Frontal cortex (tissue), 4 donors: ENCODE results near the gene SORT1. TPM values are rescaled to one million over a fixed set of nuclear protein-coding genes. Genes with fewer than 3 reads are reported as not detected.
"Not testable (repeated sequence)": the region's sequence is repeated elsewhere in the genome, so short reads cannot be mapped to it uniquely, and the experiment has no call there.

Experiments
- DNase-seq, 2 donors: peaks; one replicate each; pipeline ENCODE4 v3.0.0; 2012; ENCODE audit warnings: low spot score in 2 of 2
- FAIRE-seq: peaks from 2 replicates; lab custom pipeline; 2012; peaks lifted over from hg19 to GRCh38; lab: Jason Lieb, UNC
- total RNA-seq: library from RNA; depleted of rRNA; stranded (reverse); fragments of >200 nt; gene quantifications from one replicate; pipeline ENCODE4 v1.2.3, GENCODE V29; 2014
- donor health status: control.
- donor health status: control.
- donor health status: control.

SORT1 gene
- total RNA-seq, 1 donor from 2014 or later, result 42.8 TPM

GRCh38 chr1:109383854-109384253 is 13.9 kb downstream of the SORT1 start:
- FAIRE-seq, result no peak
- peak in 1 of 2 donors; percentile 29 for DNase-seq

- DNase-seq (no peak), FAIRE-seq (no peak)
Measured at GRCh38 chr1:109383087-109383779, 14.5 kb downstream of the SORT1 start.

- no peak for DNase-seq
- no peak for FAIRE-seq
Measured at GRCh38 chr1:109381573-109381972, 16.1 kb downstream of the SORT1 start.

- DNase-seq, result no peak
- FAIRE-seq, result no peak
Measured at GRCh38 chr1:109379907-109380306, 17.8 kb downstream of the SORT1 start.

GRCh38 chr1:109379422-109379821 is 18.3 kb downstream of the SORT1 start:
- no peak for DNase-seq
- no peak for FAIRE-seq

GRCh38 chr1:109377698-109378097 is 20.0 kb downstream of the SORT1 start:
- DNase-seq, result no peak
- no peak for FAIRE-seq

- DNase-seq, FAIRE-seq: not testable (repeated sequence)
Measured at GRCh38 chr1:109373696-109374095, 24.0 kb downstream of the SORT1 start.

GRCh38 chr1:109373126-109373525 is 24.6 kb downstream of the SORT1 start:
- no peak for FAIRE-seq
- no peak for DNase-seq

- DNase-seq (no peak), FAIRE-seq (no peak)
Measured at GRCh38 chr1:109372281-109372680, 25.4 kb downstream of the SORT1 start.

GRCh38 chr1:109371341-109371739 is 26.4 kb downstream of the SORT1 start:
- peak in 1 of 2 donors; percentile 44 for DNase-seq
- FAIRE-seq, result no peak

- FAIRE-seq, result no peak
- peak in 1 of 2 donors; percentile 32 for DNase-seq
Measured at GRCh38 chr1:109370712-109371340, 26.9 kb downstream of the SORT1 start.

GRCh38 chr1:109369167-109369746 is 28.5 kb downstream of the SORT1 start:
- FAIRE-seq (no peak), DNase-seq (no peak)

- no peak for FAIRE-seq
- DNase-seq, result no peak
Measured at GRCh38 chr1:109368464-109368863, 29.3 kb downstream of the SORT1 start.

GRCh38 chr1:109367626-109368025 is 30.1 kb downstream of the SORT1 start:
- no peak for FAIRE-seq

GRCh38 chr1:109365642-109366204 is 32.0 kb downstream of the SORT1 start:
- DNase-seq (no peak), FAIRE-seq (no peak)

More at GRCh38 chr1:109367626-109368025, 30.1 kb downstream of the SORT1 start:
- DNase-seq, result no peak

GRCh38 chr1:109361649-109362048 is 36.1 kb downstream of the SORT1 start:
- no peak for DNase-seq
- no peak for FAIRE-seq

GRCh38 chr1:109361069-109361468 is 36.6 kb downstream of the SORT1 start:
- DNase-seq, result no peak
- FAIRE-seq, result no peak

- FAIRE-seq (no peak), DNase-seq (no peak)
Measured at GRCh38 chr1:109357616-109358015, 40.1 kb downstream of the SORT1 start.

GRCh38 chr1:109356915-109357314 is 40.8 kb downstream of the SORT1 start:
- DNase-seq (no peak), FAIRE-seq (no peak)

GRCh38 chr1:109356505-109356904 is 41.2 kb downstream of the SORT1 start:
- DNase-seq, result no peak
- no peak for FAIRE-seq

GRCh38 chr1:109354929-109355328 is 42.8 kb downstream of the SORT1 start:
- no peak for FAIRE-seq

More at GRCh38 chr1:109354929-109355328, 42.8 kb downstream of the SORT1 start:
- no peak for DNase-seq
